Uterus (tissue), 4 donors: ENCODE data around the gene BTK. TPM values are rescaled to one million over a fixed set of nuclear protein-coding genes. Genes with fewer than 3 reads are reported as not detected.

Experiments
- DNase-seq, 2 donors: peaks; one replicate each; pipeline ENCODE4 v3.0.0-alpha.2; 2019 to 2020
- H3K27ac ChIP-seq, 2 donors: fragments of 200-600 bp; sonication (generic); 1 replicate in 1 of 2; 2 replicates in 1 of 2; pipeline ENCODE4 v1.5.1; 2016 to 2018
- H3K27me3 ChIP-seq, 2 donors: fragments of 200-600 bp; sonication (generic); one replicate each; pipeline ENCODE4 v1.5.1; 2018 to 2019; ENCODE audit warnings: control low read depth in 1 of 2
- H3K36me3 ChIP-seq, 2 donors: fragments of 200-600 bp; sonication (generic); one replicate each; pipeline ENCODE4 v1.5.1; 2019; ENCODE audit warnings: control low read depth in 1 of 2
- H3K4me1 ChIP-seq, 2 donors: fragments of 200-600 bp; sonication (generic); one replicate each; pipeline ENCODE4 v1.5.1; 2018 to 2019; ENCODE audit warnings: control low read depth in 1 of 2
- H3K4me3 ChIP-seq, 2 donors: fragments of 200-600 bp; sonication (generic); 1 replicate in 1 of 2; 2 replicates in 1 of 2; pipeline ENCODE4 v1.5.1; 2018 to 2019; ENCODE audit warnings: mild to moderate bottlenecking in 1 of 2
- H3K9me3 ChIP-seq, 2 donors: fragments of 200-600 bp; sonication (generic); one replicate each; pipeline ENCODE4 v1.5.1; 2019; ENCODE audit warnings: control low read depth in 1 of 2
- CTCF ChIP-seq, 4 experiments: fragments of 200-600 bp in 2 of 4; fragments of 450-650 bp in 2 of 4; sonication (generic) in 2 of 4; IDR thresholded peaks; one replicate each; pipeline ENCODE4 v1.5.1; 2016 to 2019; ENCODE audit warnings: antibody characterized with exemption in 4 of 4, mild to moderate bottlenecking in 2 of 4, moderate library complexity in 1 of 4
- POLR2A ChIP-seq, 2 donors: fragments of 450-650 bp; IDR thresholded peaks; one replicate each; pipeline ENCODE4 v1.6.1; 2016; ENCODE audit warnings: antibody characterized with exemption in 2 of 2, mild to moderate bottlenecking in 1 of 2, moderate library complexity in 1 of 2
- intact Hi-C: fragments of 100-400 bp; cut with DNase I; formaldehyde crosslinking; loops from one replicate; pipeline ENCODE4 v1.15.1; 2023; ENCODE audit warnings: low total_unique reads
- total RNA-seq, 4 donors: library from RNA; depleted of rRNA in 3 of 4; stranded (reverse); fragments of >200 nt in 3 of 4; gene quantifications; one replicate each; pipeline versions ENCODE4 v1.1.0 to v1.2.4, GENCODE V29; 2014 to 2023
- donor health status: DM: yes; HTN: yes; CAD: no.

BTK gene
- total RNA-seq, 4 donors from 2014 or later, result 1.2 to 5.9 (median 2.5) TPM

GRCh38 chrX:101394372-101394771 lies 8.4 kb upstream of the BTK start:
- intact Hi-C loops, result no loop called here
- no peak for DNase-seq
- Histone ChIP-seq H3K4me3 (no peak overlapping the region), H3K36me3 (no peaks in the 10 kb centered on the region), H3K27me3 (no peaks in the 10 kb centered on the region), H3K27ac (no peak overlapping the region), H3K4me1 (no peaks in the 10 kb centered on the region), H3K9me3 (no peaks in the 10 kb centered on the region)
- TF ChIP-seq CTCF (IDR thresholded peaks at IDR 0.05) (no peak), POLR2A (IDR thresholded peaks at IDR 0.05) (no peak)

GRCh38 chrX:101393530-101394305 lies 7.7 kb upstream of the BTK start:
- no peak overlapping the region for H3K4me3 ChIP-seq
- H3K9me3 ChIP-seq, result no peaks in the 10 kb centered on the region
- H3K4me1 ChIP-seq, result no peaks in the 10 kb centered on the region
- intact Hi-C loops, result no loop called here
- H3K27me3 ChIP-seq, result no peaks in the 10 kb centered on the region
- no peaks in the 10 kb centered on the region for H3K36me3 ChIP-seq
- no peak overlapping the region for H3K27ac ChIP-seq
- DNase-seq, result no peak
- TF ChIP-seq CTCF (IDR thresholded peaks at IDR 0.05) (no peak), POLR2A (IDR thresholded peaks at IDR 0.05) (no peak)

- TF ChIP-seq POLR2A (IDR thresholded peaks at IDR 0.05) (no peak), CTCF (IDR thresholded peaks at IDR 0.05) (no peak)
- Histone ChIP-seq H3K36me3 (no peaks in the 10 kb centered on the region), H3K4me3 (peak overlapping the region in 1 of 2 donors; percentile 42), H3K27me3 (no peaks in the 10 kb centered on the region), H3K27ac (peak overlapping the region; percentile 77 to 82), H3K4me1 (no peaks in the 10 kb centered on the region), H3K9me3 (no peaks in the 10 kb centered on the region)
- intact Hi-C loops, result no loop called here
- no peak for DNase-seq
These were observed 5.8 kb upstream of the BTK start for GRCh38 chrX:101391831-101392230.

GRCh38 chrX:101390664-101391525 lies 4.9 kb upstream of the BTK start, which contains the start of gene RPL36A:
Gene RPL36A, plus strand, starts transcription at chrX:101391011. Its CDS starts 33 bp downstream, at chrX:101391044.
- H3K27me3 ChIP-seq, result no peaks in the 10 kb centered on the region
- TF ChIP-seq CTCF (IDR thresholded peaks at IDR 0.05) (peak; percentile 62 to 69 (median 66)), POLR2A (IDR thresholded peaks at IDR 0.05) (peak; percentile 61 to 75)
- intact Hi-C loops, result no loop called here
- H3K9me3 ChIP-seq, result no peaks in the 10 kb centered on the region
- peak within 1 kb of the TSS; percentile 77 to 82 for H3K27ac ChIP-seq
- H3K4me3 ChIP-seq, result peak within 1 kb of the TSS; percentile 41 to 42
- no peaks in the 10 kb centered on the region for H3K4me1 ChIP-seq
- peak; percentile 84 to 86 for DNase-seq
- H3K36me3 ChIP-seq, result no peaks in the 10 kb centered on the region

- no peaks in the 10 kb centered on the region for H3K36me3 ChIP-seq
- no peak for DNase-seq
- H3K9me3 ChIP-seq, result no peaks in the 10 kb centered on the region
- H3K4me3 ChIP-seq, result no peak overlapping the region
- no peak for TF ChIP-seq POLR2A (IDR thresholded peaks at IDR 0.05)
- TF ChIP-seq CTCF (IDR thresholded peaks at IDR 0.05), result no peak
- no peaks in the 10 kb centered on the region for H3K27me3 ChIP-seq
- intact Hi-C loops, result no loop called here
- H3K27ac ChIP-seq, result no peak overlapping the region
- H3K4me1 ChIP-seq, result no peaks in the 10 kb centered on the region
These were observed 2.6 kb upstream of the BTK start for GRCh38 chrX:101388604-101389003.
